ENCODE data around the gene HOXD10. TPM values are rescaled to one million over a fixed set of nuclear protein-coding genes. Genes with fewer than 3 reads are reported as not detected.

The HOXD10 gene
- total and polyA plus RNA-seq, 9 donors, result 0.38 to 8.1 (median 1.1) TPM

DNA sequence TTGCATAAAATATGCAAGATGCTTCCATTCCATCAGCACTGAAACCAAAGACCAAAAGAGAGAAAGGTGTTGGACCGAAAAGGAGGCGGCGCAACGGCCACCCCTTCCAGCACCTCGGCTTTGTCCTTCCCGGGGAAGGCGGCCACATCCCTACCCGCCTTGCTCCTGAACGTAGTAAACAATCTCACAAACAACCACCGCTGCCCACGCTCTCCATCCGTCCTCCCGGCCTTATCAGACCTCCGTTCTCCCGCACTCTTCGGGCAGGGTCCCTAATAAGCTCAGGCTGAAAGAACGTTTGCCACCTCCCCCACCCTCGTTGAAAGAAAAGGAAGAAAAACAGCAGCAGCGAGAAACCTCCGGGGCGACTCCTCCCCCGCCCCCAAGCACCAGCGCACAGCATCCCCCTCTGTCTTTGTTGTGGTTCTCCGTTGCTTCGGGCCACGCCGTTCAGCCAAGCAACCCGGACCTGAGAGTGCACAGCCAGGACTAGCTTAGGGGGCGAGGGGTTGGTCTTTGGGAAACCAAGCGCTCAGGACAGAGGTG is 37.2 kb upstream of the HOXD10 start:
- intact Hi-C loops (cut with DNase I), result loop anchor here in 1 of 4 donors (10.0 kb wide), 1 partner anchor 395 kb away; no protein-coding TSS in a partner anchor
- Histone ChIP-seq H3K36me3 (no peaks in the 10 kb centered on the region), H3K4me3 (no peak overlapping the region), H3K4me1 (ENCODE audit: insufficient read depth) (peaks cover 3% of the 10 kb centered on the region), H3K27ac (no peak overlapping the region), H3K9me3 (peaks cover 0 to 4% of the 10 kb centered on the region in 2 donors), H3K27me3 (peaks cover 20% of the 10 kb centered on the region)
- TF ChIP-seq CTCF (IDR thresholded peaks at IDR 0.05) (no peak), POLR2A (IDR thresholded peaks at IDR 0.05) (no peak), EP300 (IDR thresholded peaks at IDR 0.05) (no peak)
- WGBS, 3 donors, result 4 to 5% (median 4%) methylated on average over 30 of the region's 30 CpGs
- DNase-seq, result no peak

DNA sequence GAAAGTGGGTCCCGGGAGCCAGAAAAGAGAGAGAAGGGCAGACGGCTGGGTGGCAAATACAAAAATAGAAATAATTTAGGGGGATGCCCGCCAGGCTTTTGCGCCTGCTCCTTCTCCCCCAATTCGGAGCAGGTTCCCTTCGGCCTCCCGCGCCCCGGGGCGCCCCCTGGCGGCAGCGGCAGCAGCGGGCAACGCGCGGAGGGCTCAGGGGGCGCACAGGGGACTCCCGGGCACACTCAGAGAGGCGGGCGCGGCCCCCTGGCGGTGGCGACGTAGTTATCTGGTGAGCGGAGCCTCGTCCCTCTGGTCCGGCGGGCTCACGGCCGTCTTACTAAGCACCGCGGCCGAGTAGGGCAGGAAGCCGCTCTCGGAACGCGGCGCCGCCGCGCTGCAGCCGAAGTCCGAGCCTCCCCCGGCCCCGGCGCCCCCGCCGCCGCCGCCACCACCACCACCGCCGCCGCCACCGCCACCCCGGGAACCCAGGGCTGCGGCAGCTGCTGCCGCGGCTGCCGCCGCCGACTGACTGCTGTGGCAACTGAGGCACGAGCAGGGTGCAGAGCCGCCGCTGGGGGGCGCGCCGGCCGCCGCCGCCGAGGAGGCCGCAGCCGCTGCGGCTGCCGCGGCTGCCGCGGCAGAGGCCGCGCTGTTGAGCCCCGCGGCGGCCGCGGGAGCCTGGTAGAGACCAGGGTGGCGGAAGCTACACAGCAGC is 36.6 kb upstream of the HOXD10 start:
- H3K4me3 ChIP-seq, result no peak overlapping the region
- no peak overlapping the region for H3K27ac ChIP-seq
- 1 to 9% (median 1%) methylated on average over 54 to 86 of the region's 86 CpGs for WGBS, 3 donors
- DNase-seq, result no peak
- TF ChIP-seq POLR2A (IDR thresholded peaks at IDR 0.05) (no peak), EP300 (IDR thresholded peaks at IDR 0.05) (no peak), CTCF (IDR thresholded peaks at IDR 0.05) (no peak)
- intact Hi-C loops (cut with DNase I), result loop anchor here in 2 of 4 donors (10.0 kb wide), 1 partner anchor 395 kb away; no protein-coding TSS in a partner anchor
- H3K36me3 ChIP-seq, result no peaks in the 10 kb centered on the region
- H3K9me3 ChIP-seq, result peaks cover 0 to 4% of the 10 kb centered on the region in 2 donors
- H3K4me1 ChIP-seq (ENCODE audit: insufficient read depth), result peaks cover 3% of the 10 kb centered on the region
- peaks cover 20% of the 10 kb centered on the region for H3K27me3 ChIP-seq

DNA sequence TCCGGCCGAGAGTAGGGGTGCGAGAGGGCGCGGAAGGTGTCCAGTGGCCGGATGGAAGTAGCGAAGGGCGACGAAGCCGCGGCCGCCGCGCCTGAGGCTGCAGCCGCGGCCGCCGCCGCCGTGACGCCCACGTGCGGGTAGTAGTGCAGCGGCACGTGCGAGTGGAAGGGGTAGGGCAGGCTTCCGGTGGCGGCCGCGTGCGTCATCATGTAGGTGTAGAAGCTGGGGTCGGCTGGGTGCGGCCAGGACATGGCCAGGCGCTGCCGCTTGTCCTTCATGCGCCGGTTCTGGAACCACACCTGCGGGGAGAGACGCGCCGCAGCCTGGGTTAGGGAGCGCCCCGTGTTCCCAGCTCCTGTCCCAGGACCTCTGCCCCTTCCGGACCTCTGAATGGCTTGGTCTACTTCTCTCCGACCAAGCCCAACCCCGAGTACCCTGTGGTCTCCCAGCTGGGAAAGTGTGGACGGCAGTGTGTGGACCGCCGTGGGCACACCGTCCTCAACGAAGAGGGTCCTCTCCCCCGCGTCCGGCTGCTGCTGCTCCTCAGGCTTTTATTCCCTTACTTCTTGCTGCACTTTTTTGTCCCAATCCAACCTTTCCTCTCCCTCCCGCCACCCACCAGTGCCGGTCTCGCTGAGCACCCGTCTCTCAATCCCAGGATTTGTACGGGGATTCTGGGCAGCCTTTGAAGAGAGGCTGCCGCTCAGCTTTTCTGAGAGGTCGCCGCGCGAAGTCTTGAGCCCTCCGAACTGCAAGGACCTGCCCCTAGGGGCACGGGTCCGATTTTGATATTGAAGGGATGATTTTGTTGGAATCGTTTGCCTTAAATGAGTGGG is 35.8 kb upstream of the HOXD10 start:
- peaks cover 3% of the 10 kb centered on the region for H3K4me1 ChIP-seq (ENCODE audit: insufficient read depth)
- H3K27ac ChIP-seq, result no peak overlapping the region
- H3K27me3 ChIP-seq, result peaks cover 20% of the 10 kb centered on the region
- H3K9me3 ChIP-seq, result peaks cover 0 to 4% of the 10 kb centered on the region in 2 donors
- no peaks in the 10 kb centered on the region for H3K36me3 ChIP-seq
- WGBS, 3 donors, result 8 to 10% (median 8%) methylated on average over 67 to 68 of the region's 68 CpGs
- TF ChIP-seq CTCF (IDR thresholded peaks at IDR 0.05) (no peak), EP300 (IDR thresholded peaks at IDR 0.05) (no peak), POLR2A (IDR thresholded peaks at IDR 0.05) (no peak)
- no peak for DNase-seq
- intact Hi-C loops (cut with DNase I), result loop anchor here in 1 of 4 donors (10.0 kb wide), 1 partner anchor 396 kb away; no protein-coding TSS in a partner anchor
- no peak overlapping the region for H3K4me3 ChIP-seq

- no peaks in the 10 kb centered on the region for H3K36me3 ChIP-seq
- DNase-seq, result no peak
- 9 to 12% (median 11%) methylated on average over 17 of the region's 17 CpGs for WGBS, 3 donors
- peaks cover 0 to 4% of the 10 kb centered on the region in 2 donors for H3K9me3 ChIP-seq
- H3K4me1 ChIP-seq (ENCODE audit: insufficient read depth), result peaks cover 3% of the 10 kb centered on the region
- H3K27ac ChIP-seq, result no peak overlapping the region
- intact Hi-C loops (cut with DNase I), result loop anchor here in 1 of 4 donors (10.0 kb wide), 1 partner anchor 397 kb away; no protein-coding TSS in a partner anchor
- H3K27me3 ChIP-seq, result peaks cover 20% of the 10 kb centered on the region
- TF ChIP-seq CTCF (IDR thresholded peaks at IDR 0.05), result no peak
- TF ChIP-seq EP300 (IDR thresholded peaks at IDR 0.05), result no peak
- no peak for TF ChIP-seq POLR2A (IDR thresholded peaks at IDR 0.05)
- H3K4me3 ChIP-seq, result no peak overlapping the region
These were observed 35.2 kb upstream of the HOXD10 start for GRCh38 chr2:176081376-176081836.

All from ovary (tissue), 9 donors.